ENCODE results near the gene RAB33A. TPM values are rescaled to one million over a fixed set of nuclear protein-coding genes. Genes with fewer than 3 reads are reported as not detected.

RAB33A gene
- total RNA-seq, 1 donor from 2014 or later, result 4.4 TPM

DNA sequence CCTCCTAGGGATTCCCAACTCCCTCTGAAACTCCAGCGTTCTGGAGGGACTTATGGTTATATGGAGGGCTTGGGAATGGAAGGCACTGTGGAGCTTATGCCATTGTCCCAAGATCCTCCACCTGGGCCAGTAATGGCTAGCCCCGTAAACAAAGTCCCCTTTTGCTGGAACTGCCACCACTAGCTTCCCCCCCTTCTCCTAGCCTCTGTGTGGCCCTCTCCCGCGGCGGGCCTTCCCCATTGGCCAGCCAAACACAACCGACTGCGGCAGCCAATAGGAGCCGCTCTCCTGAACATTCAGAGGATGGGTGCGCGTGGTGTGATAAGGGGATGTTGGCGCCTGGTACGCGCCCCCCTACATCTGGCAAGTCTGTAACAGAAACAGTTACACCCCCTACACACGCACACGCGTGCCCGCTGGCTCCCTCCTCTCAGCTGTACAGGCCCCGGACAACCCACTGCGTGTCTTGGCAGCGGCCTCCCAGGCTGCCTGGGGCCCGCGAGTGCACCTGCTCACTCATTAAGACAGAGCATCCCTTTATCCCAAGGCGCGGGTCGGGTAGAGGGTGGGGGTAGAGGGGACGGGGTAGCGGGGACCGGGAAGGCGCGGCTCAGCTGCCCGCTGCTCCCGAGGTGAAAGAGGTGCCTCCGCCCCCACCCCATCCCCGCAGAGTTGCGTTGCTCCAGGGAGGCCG lies 863 bp upstream of the RAB33A start:
- peak overlapping the region; percentile 61 for H3K4me3 ChIP-seq
- H3K9ac ChIP-seq, result no peak overlapping the region
- H3K27ac ChIP-seq, result no peak overlapping the region
- TF ChIP-seq, protein P1, sequence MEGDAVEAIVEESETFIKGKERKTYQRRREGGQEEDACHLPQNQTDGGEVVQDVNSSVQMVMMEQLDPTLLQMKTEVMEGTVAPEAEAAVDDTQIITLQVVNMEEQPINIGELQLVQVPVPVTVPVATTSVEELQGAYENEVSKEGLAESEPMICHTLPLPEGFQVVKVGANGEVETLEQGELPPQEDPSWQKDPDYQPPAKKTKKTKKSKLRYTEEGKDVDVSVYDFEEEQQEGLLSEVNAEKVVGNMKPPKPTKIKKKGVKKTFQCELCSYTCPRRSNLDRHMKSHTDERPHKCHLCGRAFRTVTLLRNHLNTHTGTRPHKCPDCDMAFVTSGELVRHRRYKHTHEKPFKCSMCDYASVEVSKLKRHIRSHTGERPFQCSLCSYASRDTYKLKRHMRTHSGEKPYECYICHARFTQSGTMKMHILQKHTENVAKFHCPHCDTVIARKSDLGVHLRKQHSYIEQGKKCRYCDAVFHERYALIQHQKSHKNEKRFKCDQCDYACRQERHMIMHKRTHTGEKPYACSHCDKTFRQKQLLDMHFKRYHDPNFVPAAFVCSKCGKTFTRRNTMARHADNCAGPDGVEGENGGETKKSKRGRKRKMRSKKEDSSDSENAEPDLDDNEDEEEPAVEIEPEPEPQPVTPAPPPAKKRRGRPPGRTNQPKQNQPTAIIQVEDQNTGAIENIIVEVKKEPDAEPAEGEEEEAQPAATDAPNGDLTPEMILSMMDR (IDR thresholded peaks at IDR 0.05), result no peak
- TF ChIP-seq EZH2phosphoT487 (IDR thresholded peaks at IDR 0.05), result no peak
- TF ChIP-seq EZH2 (IDR thresholded peaks at IDR 0.05), result no peak
- peaks cover 17% of the 10 kb centered on the region for H3K27me3 ChIP-seq
- Mint-ChIP-seq H3K27me3 (ENCODE audit: insufficient read depth, low read depth) (peaks cover 2% of the 10 kb centered on the region), H3K36me3 (no peaks in the 10 kb centered on the region), H3K4me3 (peak overlapping the region; percentile 93), H3K27ac (peak overlapping the region; percentile 93), H3K9me3 (no peaks in the 10 kb centered on the region), H3K4me1 (peaks cover 37% of the 10 kb centered on the region)
- H3K36me3 ChIP-seq, result no peaks in the 10 kb centered on the region
- peak; percentile 77 for DNase-seq (ENCODE audit: low spot score)
- no peaks in the 10 kb centered on the region for H3K79me2 ChIP-seq (ENCODE audit: low read depth)
- H2AFZ ChIP-seq (replicated peaks), result peak overlapping the region; percentile 73
- peak overlapping the region; percentile 85 for H3K4me2 ChIP-seq
- no peaks in the 10 kb centered on the region for H4K20me1 ChIP-seq (ENCODE audit: low read depth)
- H3F3A ChIP-seq (ENCODE audit: low read depth), result peaks cover 2% of the 10 kb centered on the region
- no peaks in the 10 kb centered on the region for H3K9me3 ChIP-seq (ENCODE audit: low read depth)
- H3K4me1 ChIP-seq, result peaks cover 10% of the 10 kb centered on the region

DNA sequence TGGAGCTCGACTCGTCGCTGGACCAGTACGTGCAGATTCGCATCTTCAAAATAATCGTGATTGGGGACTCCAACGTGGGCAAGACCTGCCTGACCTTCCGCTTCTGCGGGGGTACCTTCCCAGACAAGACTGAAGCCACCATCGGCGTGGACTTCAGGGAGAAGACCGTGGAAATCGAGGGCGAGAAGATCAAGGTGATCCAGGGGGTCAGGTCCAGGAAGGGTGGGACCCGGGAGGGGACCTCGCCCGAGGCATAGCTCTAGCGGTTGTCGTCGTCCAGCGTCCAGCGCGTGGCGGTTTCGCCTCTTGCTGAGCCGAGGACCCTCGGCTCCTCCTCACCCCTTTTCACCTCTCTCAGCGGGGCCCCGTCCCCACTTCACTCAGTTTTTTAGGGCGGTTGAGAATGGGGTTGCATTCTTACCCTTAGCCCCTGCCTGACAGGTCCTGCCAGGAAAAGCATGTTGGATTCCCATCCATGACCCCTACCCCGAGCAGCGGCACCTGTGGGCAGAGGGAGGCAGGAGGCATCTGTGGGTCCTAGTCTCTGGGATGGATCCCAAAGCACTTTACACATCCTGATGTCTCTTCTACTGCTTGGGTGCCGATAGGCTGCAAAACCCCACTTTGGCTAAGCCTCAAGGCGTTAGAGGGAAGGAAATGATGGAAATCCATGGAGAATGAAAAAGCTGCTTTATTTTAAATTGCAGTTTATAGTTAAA lies 524 bp downstream of the RAB33A start:
- Histone ChIP-seq H2AFZ (replicated peaks) (peak overlapping the region; percentile 73), H3K9ac (no peak overlapping the region), H3F3A (ENCODE audit: low read depth) (no peaks in the 10 kb centered on the region), H3K4me2 (peak overlapping the region; percentile 85), H3K79me2 (ENCODE audit: low read depth) (no peaks in the 10 kb centered on the region), H3K4me1 (peaks cover 10% of the 10 kb centered on the region), H4K20me1 (ENCODE audit: low read depth) (no peaks in the 10 kb centered on the region), H3K9me3 (ENCODE audit: low read depth) (no peaks in the 10 kb centered on the region), H3K27me3 (peaks cover 17% of the 10 kb centered on the region), H3K4me3 (peak overlapping the region; percentile 61), H3K27ac (no peak overlapping the region), H3K36me3 (no peaks in the 10 kb centered on the region)
- H3K4me1 Mint-ChIP-seq, result peaks cover 43% of the 10 kb centered on the region
- H3K9me3 Mint-ChIP-seq, result no peaks in the 10 kb centered on the region
- H3K36me3 Mint-ChIP-seq, result no peaks in the 10 kb centered on the region
- H3K27me3 Mint-ChIP-seq (ENCODE audit: insufficient read depth, low read depth), result peaks cover 2% of the 10 kb centered on the region
- H3K27ac Mint-ChIP-seq, result peak overlapping the region; percentile 19
- peak overlapping the region; percentile 93 for H3K4me3 Mint-ChIP-seq
- TF ChIP-seq EZH2 (IDR thresholded peaks at IDR 0.05), result no peak
- TF ChIP-seq, protein P1 (IDR thresholded peaks at IDR 0.05), result peak; percentile 6
- peak; percentile 11 for DNase-seq (ENCODE audit: low spot score)

DNA sequence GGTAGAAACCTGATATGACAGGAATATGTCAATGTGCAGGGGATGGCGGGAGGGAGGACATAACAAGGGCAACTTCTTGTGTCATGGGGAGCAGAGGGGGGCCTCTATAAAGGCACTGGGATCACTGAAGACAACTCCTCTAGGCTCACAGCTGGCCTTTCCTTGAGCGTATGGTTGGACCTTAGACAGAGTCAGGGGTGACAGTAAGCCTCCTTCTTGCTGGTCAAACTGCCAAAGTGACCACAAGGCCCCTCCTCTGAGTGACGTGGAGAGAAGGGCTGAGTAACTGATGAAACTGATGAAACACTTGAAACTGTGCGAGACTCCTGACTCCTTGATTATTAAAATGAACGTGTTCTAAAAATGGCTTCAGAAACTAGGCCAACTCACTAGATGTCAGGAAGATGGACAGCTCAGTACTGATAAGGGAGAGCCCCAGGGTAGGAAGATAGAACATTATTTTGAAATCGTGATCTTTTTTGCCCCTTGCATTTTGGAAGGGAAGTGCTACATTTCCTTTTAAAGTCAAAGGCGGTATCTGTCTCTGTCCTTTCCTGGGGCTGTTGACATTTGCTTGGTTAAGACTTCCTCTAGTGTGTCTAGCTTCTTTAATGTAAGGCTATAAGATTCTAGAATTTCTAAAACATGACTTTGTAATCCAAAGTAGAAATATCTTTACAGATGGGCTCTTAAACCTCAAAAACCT lies 1.6 kb downstream of the RAB33A start:
- no peaks in the 10 kb centered on the region for H3K79me2 ChIP-seq (ENCODE audit: low read depth)
- Mint-ChIP-seq H3K4me1 (peaks cover 43% of the 10 kb centered on the region), H3K36me3 (peaks cover 2% of the 10 kb centered on the region), H3K4me3 (peak overlapping the region; percentile 93), H3K9me3 (no peaks in the 10 kb centered on the region), H3K27ac (peak overlapping the region; percentile 65), H3K27me3 (ENCODE audit: insufficient read depth, low read depth) (peaks cover 2% of the 10 kb centered on the region)
- no peak overlapping the region for H3K9ac ChIP-seq
- H3F3A ChIP-seq (ENCODE audit: low read depth), result no peaks in the 10 kb centered on the region
- no peaks in the 10 kb centered on the region for H3K36me3 ChIP-seq
- no peak overlapping the region for H2AFZ ChIP-seq (replicated peaks)
- H3K27me3 ChIP-seq, result peaks cover 17% of the 10 kb centered on the region
- H3K4me2 ChIP-seq, result peak overlapping the region; percentile 85
- no peak overlapping the region for H3K4me3 ChIP-seq
- H4K20me1 ChIP-seq (ENCODE audit: low read depth), result no peaks in the 10 kb centered on the region
- H3K27ac ChIP-seq, result no peak overlapping the region
- H3K9me3 ChIP-seq (ENCODE audit: low read depth), result no peaks in the 10 kb centered on the region
- TF ChIP-seq, protein P1 (IDR thresholded peaks at IDR 0.05), result no peak
- TF ChIP-seq EZH2phosphoT487 (IDR thresholded peaks at IDR 0.05) (no peak), EZH2 (IDR thresholded peaks at IDR 0.05) (no peak)
- DNase-seq (ENCODE audit: low spot score), result no peak
- H3K4me1 ChIP-seq, result peaks cover 10% of the 10 kb centered on the region
